HG03354 (cell line): ENCODE data around the gene GPR157.
"Not testable (repeated sequence)": the region's sequence is repeated elsewhere in the genome, so short reads cannot be mapped to it uniquely, and the experiment has no call there.

Source experiments
- ATAC-seq: cut with Tn5 transposase; IDR thresholded peaks from one replicate; pipeline ENCODE4 v1.9.1; 2021; ENCODE audit warnings: mild to moderate bottlenecking; ENCODE audit not compliant: unreplicated experiment, poor library complexity, severe bottlenecking

Gene GPR157

DNA sequence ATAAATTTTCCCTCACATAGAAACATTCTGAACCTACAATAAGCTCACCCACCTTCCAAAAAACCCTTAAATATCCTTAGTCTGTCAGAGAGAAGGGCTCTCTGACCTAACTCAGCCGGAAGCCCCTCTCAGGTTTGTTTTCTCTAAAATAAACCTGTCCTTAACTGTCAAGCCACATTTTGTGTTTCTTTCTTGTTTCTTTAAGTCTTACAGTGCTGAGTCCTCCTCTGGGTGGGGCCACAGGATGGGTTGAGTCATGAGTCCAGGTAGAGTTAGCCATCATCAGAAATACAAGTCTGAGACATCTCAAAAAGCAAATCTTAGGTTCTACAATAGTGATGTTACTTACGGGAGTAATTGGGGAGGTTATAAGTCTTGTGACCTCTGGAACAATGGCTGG is 33.1 kb downstream of the GPR157 start:
- no peak for ATAC-seq

DNA sequence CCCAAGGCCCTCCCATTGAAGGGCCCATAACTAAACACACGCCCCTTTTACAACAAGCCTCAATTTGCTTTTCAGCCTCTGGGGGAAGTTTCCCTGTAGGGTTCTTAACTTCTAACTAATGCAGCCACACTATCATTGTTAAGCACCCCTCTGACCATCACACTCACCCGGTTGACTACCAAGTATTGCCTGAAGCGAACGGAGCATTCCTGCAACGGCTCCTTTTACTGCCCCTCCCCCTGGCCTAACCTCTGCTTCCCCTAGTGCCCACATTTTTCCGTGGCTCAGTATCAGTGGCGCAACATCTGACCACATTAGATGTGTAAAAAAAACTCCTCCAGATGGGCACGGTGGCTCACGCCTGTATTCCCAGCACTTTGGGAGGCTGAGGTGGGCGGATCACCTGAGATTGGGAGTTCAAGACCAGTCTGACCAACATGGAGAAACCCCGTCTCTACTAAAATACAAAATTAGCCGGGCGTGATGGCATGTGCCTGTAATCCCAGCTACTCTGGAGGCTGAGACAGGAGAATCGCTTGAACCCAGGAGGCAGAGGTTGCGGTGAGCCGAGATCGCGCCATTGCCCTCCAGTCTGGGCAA is 34.8 kb downstream of the GPR157 start:
- ATAC-seq: not testable (repeated sequence)

DNA sequence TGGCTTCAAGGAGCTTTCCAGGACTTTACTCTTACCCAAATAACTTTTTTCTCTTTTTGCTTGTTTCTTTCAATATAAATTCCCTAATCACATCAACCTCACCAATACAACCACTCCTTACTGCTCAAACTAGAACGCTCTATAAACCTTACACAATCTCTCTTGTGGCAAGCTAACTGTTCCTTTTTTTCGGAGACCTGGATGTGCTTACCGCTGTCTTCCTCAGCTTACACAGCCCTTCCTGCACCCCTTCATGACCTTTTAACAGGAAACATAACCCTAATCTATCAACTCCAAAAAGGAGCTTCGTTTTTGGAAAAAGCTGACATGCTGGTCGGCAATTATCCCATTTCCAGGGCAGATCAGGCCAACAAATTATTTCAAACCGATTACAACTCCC is 35.3 kb downstream of the GPR157 start:
- no peak for ATAC-seq

DNA sequence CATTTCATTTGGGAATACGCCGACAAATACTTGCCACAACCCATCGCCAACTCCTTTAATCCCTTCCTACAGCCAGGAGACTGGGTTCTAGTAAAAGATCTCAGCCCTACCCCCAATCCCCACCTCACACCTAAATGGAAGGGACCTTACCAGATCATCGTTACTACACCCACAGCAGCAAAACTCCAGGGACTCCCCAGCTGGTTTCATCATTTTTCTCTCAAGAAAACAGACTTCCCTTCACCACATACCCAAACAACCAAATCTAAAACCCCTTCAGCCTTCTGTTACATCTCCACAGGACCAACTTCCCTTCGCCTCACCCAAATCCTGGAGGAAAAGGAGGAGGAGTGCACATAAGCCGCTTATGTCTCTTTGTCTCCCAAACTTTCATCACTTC is 35.8 kb downstream of the GPR157 start:
- ATAC-seq: no peak

DNA sequence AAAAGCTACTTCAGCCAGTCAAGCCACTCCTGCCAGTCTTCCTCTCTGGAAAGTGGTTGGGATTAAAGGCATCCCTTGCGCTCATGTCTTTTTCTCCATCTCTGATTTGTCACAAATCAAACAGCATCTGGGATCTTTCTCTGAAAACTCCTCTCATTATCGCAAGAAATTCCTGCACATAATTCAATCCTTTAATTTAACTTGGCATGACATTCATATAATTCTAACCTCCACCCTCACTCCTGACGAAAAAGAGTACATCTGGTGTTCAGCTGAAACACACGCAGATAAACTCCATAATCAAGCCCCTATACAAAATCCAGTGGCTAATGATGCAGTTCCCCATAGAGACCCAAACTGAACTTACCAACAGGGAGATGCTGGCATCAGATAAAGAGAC is 40.1 kb downstream of the GPR157 start:
- ATAC-seq: no peak

DNA sequence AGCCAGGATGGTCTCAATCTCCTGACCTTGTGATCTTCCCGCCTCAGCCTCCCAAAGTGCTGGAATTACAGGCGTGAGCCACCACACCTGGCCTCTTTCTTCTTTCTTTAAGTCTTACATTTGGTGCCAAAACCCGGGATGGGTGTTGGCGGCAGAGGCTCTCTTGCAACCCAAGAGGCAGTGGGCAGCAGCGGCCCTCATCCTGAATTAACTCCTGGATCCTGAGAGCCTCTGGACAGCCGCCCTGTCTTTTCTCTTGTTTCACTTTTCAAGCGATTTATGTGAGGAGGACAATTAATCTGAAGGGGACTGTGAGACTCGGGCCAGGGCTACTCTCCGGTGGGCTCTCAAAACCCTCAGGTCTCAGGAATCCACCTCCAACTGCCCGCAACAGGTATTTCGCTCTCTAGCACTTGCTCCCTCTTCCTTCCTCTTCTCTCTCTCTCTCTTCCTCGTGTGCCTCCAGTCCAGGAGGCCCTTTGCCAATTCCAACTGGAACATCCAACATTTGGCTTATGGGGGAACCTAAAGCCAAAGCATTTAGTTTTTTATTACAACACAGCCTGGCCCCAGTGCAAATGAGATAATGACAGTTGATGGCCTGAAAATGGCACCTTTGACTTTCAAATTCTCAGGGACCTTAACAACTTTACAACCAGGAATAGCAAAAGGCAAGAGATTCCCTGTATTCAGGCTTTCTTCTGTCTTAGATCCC is 41.3 kb downstream of the GPR157 start:
- ATAC-seq: no peak

DNA sequence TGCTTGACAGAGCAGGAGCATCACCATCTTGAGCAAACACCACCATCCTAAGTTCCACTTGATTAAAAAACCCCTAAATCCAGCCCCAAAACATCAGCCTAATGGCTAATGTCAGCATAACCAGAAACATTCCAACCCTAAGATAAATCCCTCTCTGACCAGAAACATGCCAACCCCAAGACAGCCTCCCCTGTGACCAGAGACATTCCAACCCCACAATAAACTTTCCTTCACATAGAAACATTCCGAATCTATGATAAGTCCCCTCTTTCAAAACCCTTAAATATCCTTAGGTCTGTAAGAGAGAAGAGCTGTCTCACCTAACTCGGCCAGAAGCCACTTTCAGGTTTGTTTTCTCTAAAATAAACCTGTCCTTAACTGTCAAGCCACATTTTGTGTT is 42.1 kb downstream of the GPR157 start:
- no peak for ATAC-seq

GRCh38 chr1:9086045-9086444 is 42.9 kb downstream of the GPR157 start:
- no peak for ATAC-seq

DNA sequence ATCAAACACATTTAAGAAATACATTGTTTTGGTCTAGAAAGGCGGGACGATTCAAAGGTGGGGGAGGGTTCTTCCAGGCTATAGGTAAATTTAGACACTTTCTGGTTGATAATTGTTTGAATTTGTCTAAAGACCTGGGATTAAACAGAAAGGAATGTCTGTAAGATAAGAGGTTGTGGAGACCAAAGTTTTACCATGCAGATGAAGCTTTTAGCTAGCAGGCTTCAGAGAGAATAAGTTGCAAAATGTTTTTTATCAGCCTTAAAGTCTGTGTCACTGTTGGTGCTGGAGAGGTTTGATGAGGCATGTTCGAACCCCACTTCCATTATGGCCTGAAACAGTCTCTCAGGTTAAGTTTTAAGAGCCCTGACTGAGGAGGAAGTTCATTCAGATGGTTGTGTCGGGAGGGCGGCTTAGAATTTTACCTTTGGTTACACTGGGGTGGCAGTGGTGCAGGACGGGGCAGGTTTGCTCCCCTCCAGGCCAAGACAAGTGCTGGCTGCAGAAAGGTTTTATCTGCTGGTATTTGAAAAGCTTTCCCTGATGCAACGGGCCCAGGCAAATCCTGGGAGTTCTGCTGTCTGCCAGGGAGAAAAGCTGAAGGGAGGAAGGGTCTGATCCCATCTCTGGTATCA is 43.5 kb downstream of the GPR157 start:
- no peak for ATAC-seq

DNA sequence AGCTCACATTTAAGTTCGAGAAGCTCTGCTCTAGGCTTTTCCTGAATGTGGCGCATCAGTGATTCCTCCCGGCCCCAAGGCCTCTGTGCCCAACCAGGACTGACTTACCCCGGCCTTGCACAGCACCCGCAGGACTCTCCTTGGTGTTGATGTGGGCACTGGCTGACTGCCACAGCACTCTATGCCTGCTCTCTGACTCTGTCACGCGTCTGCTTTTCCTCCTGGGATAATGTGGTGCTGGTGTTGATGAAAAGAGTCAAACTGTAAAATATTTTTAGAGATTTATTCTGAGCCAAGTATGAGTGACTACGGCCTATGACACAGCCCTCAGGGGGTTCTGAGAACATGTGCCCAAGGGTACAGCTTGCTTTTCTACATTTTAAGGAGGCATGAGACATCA is 44.0 kb downstream of the GPR157 start:
- no peak for ATAC-seq

DNA sequence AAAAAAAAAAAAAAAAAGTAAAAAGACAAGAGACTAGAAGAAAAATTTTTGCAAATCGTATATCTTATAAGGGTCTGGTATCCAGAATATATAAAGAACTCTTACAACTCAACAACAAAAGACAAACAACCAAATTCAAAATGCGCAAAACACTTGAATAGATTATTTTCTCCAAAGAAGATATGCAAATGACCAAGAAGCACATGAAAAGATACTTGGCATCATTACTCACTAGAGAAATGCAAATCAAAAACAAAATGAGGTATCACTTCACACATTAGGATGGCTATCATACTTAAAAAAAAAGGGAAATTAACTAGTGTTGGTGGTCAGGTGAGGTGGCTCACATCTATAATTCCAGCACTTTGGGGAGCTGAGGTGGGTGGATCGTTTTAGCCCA is 47.4 kb downstream of the GPR157 start:
- no peak for ATAC-seq

DNA sequence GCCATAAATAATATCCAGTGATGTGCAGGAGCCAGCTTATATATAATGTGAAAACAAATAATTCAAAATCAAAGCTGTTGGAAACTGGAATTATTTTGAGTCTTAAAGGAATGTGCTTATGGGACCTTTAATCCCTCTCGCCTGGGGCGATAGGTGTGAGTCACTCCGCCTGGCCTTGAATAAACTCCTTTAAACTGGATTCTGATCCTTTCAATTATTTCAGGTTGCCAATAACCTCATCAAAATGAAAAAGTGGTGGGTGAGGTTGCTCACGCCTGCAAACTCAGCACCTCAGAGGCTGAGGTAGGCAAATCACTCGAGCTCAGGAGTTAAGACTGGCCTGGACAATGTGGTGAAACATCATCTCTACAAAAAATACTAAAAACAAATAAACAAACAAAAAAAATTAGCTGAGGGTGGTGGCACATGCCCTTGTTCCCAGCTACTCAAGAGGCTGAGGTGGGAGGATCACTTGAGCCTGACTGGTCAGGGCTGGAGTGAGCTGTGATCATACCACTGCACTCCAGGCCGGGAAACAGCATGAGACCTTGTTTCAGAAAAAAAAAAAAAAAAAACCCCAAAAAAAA is 48.1 kb downstream of the GPR157 start:
- no peak for ATAC-seq

DNA sequence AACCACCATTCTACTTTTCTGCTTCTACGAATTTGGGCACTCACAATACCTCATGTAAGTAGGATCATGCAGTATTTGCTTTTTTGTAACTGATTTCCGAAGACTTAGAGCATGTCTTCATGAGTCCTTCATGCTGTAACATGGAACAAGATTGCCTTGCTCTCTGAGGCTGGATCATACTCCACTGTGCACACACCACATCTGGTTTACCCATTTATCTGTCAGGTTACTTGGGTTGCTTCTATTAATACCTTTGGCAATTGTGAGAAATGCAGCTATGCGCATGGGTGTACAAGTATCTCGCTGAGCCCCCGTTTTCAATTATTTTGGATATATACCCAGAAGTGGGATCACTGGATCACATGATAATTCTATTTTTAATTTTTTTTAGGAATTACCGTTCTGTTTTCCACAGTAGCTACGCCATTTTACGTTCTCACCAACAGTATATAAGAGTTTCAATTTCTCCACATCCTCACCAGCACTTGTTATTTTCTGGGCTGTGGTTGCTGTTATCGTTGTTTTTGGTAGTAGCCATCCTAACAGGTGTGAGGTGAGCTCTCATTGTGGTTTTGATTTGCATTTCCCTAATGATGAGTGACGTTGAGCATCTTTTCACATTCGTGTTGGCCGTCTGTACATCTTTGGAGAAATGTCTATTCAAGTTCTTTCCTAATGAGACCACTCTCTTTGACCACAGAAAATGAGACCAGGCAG is 48.8 kb downstream of the GPR157 start:
- peak; percentile 57 for ATAC-seq

GRCh38 chr1:9078752-9079500 is 50.0 kb downstream of the GPR157 start:
- ATAC-seq: no peak

GRCh38 chr1:9078015-9078751 is 50.7 kb downstream of the GPR157 start:
- ATAC-seq: no peak

DNA sequence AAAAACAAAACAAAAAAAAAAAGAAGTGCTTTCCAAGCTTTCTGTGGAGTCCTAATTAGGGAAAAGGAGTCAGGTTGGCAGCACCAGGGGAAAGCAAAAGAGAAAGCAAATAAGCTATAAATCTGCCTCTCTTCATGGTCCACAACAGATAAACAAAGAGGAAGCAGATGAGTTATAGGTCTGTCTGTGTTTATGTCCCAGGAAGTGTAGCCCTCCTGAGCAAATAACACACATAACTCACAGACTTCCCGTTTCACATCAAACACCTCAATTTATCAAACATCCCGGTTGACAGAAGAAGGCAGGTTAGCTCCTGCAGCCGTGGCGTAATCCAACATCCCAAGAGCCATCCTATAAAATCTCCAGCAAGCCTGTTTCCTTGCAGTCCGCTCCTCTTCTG is 53.9 kb downstream of the GPR157 start:
- no peak for ATAC-seq

GRCh38 chr1:9073143-9073542 is 55.8 kb downstream of the GPR157 start:
- no peak for ATAC-seq

- no peak for ATAC-seq
Observed at GRCh38 chr1:9071554-9072235, 57.2 kb downstream of the GPR157 start.
